ENCODE data around the gene ATP9A.
"Not testable (repeated sequence)": the region's sequence is repeated elsewhere in the genome, so short reads cannot be mapped to it uniquely, and the experiment has no call there.

ATP9A gene

GRCh38 chr20:51767867-51768758 lies at the start of gene ATP9A:
Gene ATP9A, minus strand, starts transcription at chr20:51768390. Its CDS starts 21 bp downstream, at chr20:51768369.
- no peak for DNase-seq

- not testable (repeated sequence) for DNase-seq
Observed at GRCh38 chr20:51816856-51817255, 48.7 kb upstream of the ATP9A start.

GRCh38 chr20:51815383-51816076 lies 47.3 kb upstream of the ATP9A start:
- no peak for DNase-seq

- DNase-seq: no peak
Observed at GRCh38 chr20:51812861-51813260, 44.7 kb upstream of the ATP9A start.

GRCh38 chr20:51811514-51812128 lies 43.4 kb upstream of the ATP9A start:
- DNase-seq: no peak

- no peak for DNase-seq
Observed at GRCh38 chr20:51811042-51811355, 42.8 kb upstream of the ATP9A start.

- DNase-seq: no peak
Observed at GRCh38 chr20:51810155-51811041, 42.2 kb upstream of the ATP9A start.

- no peak for DNase-seq
Observed at GRCh38 chr20:51807720-51808250, 39.6 kb upstream of the ATP9A start.

GRCh38 chr20:51804754-51805153 lies 36.6 kb upstream of the ATP9A start:
- no peak for DNase-seq

GRCh38 chr20:51803148-51803854 lies 35.1 kb upstream of the ATP9A start:
- DNase-seq: no peak

- no peak for DNase-seq
Observed at GRCh38 chr20:51802170-51802751, 34.1 kb upstream of the ATP9A start, which contains the start of gene SALL4. Gene SALL4, minus strand, starts transcription at chr20:51802521. Its CDS starts 113 bp downstream, at chr20:51802408.

GRCh38 chr20:51801823-51802123 lies 33.6 kb upstream of the ATP9A start:
- no peak for DNase-seq

- DNase-seq: no peak
Observed at GRCh38 chr20:51801122-51801822, 33.1 kb upstream of the ATP9A start.

GRCh38 chr20:51800872-51801121 lies 32.6 kb upstream of the ATP9A start:
- DNase-seq: no peak

- DNase-seq: no peak
Observed at GRCh38 chr20:51800060-51800871, 32.1 kb upstream of the ATP9A start.

- DNase-seq: no peak
Observed at GRCh38 chr20:51799401-51799860, 31.2 kb upstream of the ATP9A start.

GRCh38 chr20:51797357-51798025 lies 29.3 kb upstream of the ATP9A start:
- DNase-seq: no peak

- DNase-seq: no peak
Observed at GRCh38 chr20:51796340-51796739, 28.1 kb upstream of the ATP9A start.

GRCh38 chr20:51792960-51793359 lies 24.8 kb upstream of the ATP9A start:
- no peak for DNase-seq

GRCh38 chr20:51791626-51792025 lies 23.4 kb upstream of the ATP9A start:
- no peak for DNase-seq

All from SIG-M5 (cell line).